SU-DHL-6 (cell line): ENCODE measurements around the gene LDB2.

Experiments
- H2AFZ ChIP-seq: fragments of 200-600 bp; sonication (generic); 2 replicates; pipeline ENCODE4 v1.6.1; 2014; ENCODE audit warnings: low read depth, mild to moderate bottlenecking, moderate library complexity, mixed read lengths, antibody characterized with exemption, low read length; ENCODE audit not compliant: severe bottlenecking
- H3F3A ChIP-seq: fragments of 200-600 bp; shearing (Covaris generic); 2 replicates; pipeline ENCODE4 v1.6.0; 2016; ENCODE audit warnings: antibody characterized with exemption, mild to moderate bottlenecking; ENCODE audit not compliant: insufficient read depth
- H3K27ac ChIP-seq: fragments of 200-600 bp; sonication (generic); 2 replicates; pipeline ENCODE4 v1.5.1; 2016; ENCODE audit warnings: low read depth, mild to moderate bottlenecking, low read length, moderate library complexity, mixed read lengths
- H3K27me3 ChIP-seq: fragments of 200-600 bp; sonication (generic), shearing (Covaris generic); 2 replicates; pipeline ENCODE4 v1.6.0; 2014; ENCODE audit warnings: mild to moderate bottlenecking, low read length
- H3K36me3 ChIP-seq: fragments of 200-600 bp; sonication (generic); 2 replicates; pipeline ENCODE4 v1.6.1; 2014; ENCODE audit warnings: mild to moderate bottlenecking, low read length, mixed read lengths
- H3K4me2 ChIP-seq: fragments of 300-600, 200-600 bp; shearing (Covaris generic), sonication (generic); 2 replicates; pipeline ENCODE4 v1.6.0; 2014; ENCODE audit warnings: low read length, low read depth, mild to moderate bottlenecking; ENCODE audit not compliant: poor library complexity, severe bottlenecking
- H3K4me3 ChIP-seq: fragments of 200-600 bp; sonication (generic); 2 replicates; pipeline ENCODE4 v1.5.1; 2014; ENCODE audit warnings: antibody characterized with exemption, low read length, mild to moderate bottlenecking, mixed read lengths; ENCODE audit not compliant: insufficient read depth, poor library complexity, severe bottlenecking
- H3K79me2 ChIP-seq: fragments of 200-600 bp; sonication (generic); 2 replicates; pipeline ENCODE4 v1.6.1; 2014; ENCODE audit warnings: mild to moderate bottlenecking, low read length, moderate library complexity; ENCODE audit not compliant: insufficient read depth
- H3K9ac ChIP-seq: fragments of 200-600 bp; sonication (generic); 2 replicates; pipeline ENCODE4 v1.7.0; 2014; ENCODE audit warnings: mild to moderate bottlenecking, low read length
- H3K9me2 ChIP-seq: fragments of 200-600 bp; sonication (generic); replicated peaks from 2 replicates; pipeline ENCODE4 v1.6.1; 2014; ENCODE audit warnings: low read length; ENCODE audit not compliant: insufficient read depth
- H3K9me3 ChIP-seq: fragments of 200-600 bp; sonication (generic); 2 replicates; pipeline ENCODE4 v1.6.1; 2014; ENCODE audit warnings: low read length, mixed read lengths; ENCODE audit not compliant: insufficient read depth
- H4K20me1 ChIP-seq: fragments of 200-600 bp; sonication (generic); 2 replicates; pipeline ENCODE4 v1.6.1; 2014; ENCODE audit warnings: low read depth, mild to moderate bottlenecking, antibody characterized with exemption, low read length, moderate library complexity, mixed read lengths
- EZH2phosphoT487 ChIP-seq: fragments of 200-600 bp; sonication (generic), shearing (Covaris generic); conservative IDR thresholded peaks from 2 replicates; pipeline ENCODE4 v1.6.1; 2018; ENCODE audit warnings: mild to moderate bottlenecking, antibody characterized with exemption, low read length, moderate library complexity, mixed read lengths
- TF ChIP-seq, protein P1 (sequence below): fragments of 200-600 bp; sonication (generic); IDR thresholded peaks from one replicate; pipeline ENCODE4 v1.5.1; 2017; ENCODE audit warnings: antibody characterized with exemption, mild to moderate bottlenecking, low read length, moderate library complexity; ENCODE audit not compliant: insufficient read depth, poor library complexity, severe bottlenecking

Gene LDB2

DNA sequence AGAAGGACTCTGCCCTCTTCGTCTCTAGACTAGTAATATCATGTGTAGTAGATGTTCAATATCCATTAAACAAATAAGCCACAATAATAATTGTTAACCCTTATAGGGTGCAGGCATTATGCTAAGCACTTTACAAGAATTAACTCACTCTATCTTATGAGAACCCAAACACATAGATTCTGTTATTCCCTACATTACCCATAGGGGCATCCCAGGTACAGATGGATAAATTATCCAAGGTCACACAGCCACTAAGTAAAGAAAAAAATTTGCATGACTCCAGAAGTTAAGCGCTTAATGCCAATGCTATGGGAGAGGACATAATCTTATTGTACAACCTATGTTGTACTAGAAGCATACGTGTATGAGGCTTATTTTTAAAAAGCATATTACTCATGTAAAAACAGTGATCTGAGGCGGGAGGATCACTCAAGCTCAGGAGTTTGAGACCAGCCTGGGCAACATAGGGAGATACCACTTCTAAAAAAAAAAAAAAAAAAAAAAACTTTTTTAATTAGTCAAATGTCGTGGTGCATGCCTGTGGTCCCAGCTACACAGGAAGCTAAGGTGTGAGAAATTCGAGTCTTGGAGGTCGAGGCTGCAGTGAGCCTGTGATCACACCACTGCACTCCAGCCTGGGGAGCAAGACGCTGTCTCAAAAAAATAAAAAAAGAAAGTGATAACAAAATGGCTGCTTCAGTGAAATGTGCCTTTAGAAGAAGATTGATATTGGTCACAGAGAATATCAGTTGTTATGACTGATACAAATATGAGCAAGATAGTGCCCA lies 13.6 kb downstream of the LDB2 start:
- H3K9ac ChIP-seq: no peak overlapping the region
- H3K36me3 ChIP-seq: no peaks in the 10 kb centered on the region
- no peak overlapping the region for H3K4me2 ChIP-seq
- TF ChIP-seq, protein P1, sequence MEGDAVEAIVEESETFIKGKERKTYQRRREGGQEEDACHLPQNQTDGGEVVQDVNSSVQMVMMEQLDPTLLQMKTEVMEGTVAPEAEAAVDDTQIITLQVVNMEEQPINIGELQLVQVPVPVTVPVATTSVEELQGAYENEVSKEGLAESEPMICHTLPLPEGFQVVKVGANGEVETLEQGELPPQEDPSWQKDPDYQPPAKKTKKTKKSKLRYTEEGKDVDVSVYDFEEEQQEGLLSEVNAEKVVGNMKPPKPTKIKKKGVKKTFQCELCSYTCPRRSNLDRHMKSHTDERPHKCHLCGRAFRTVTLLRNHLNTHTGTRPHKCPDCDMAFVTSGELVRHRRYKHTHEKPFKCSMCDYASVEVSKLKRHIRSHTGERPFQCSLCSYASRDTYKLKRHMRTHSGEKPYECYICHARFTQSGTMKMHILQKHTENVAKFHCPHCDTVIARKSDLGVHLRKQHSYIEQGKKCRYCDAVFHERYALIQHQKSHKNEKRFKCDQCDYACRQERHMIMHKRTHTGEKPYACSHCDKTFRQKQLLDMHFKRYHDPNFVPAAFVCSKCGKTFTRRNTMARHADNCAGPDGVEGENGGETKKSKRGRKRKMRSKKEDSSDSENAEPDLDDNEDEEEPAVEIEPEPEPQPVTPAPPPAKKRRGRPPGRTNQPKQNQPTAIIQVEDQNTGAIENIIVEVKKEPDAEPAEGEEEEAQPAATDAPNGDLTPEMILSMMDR: no peak
- no peak for TF ChIP-seq EZH2phosphoT487
- no peaks in the 10 kb centered on the region for H3K9me3 ChIP-seq
- H3F3A ChIP-seq: no peaks in the 10 kb centered on the region
- no peaks in the 10 kb centered on the region for H3K27me3 ChIP-seq
- no peak overlapping the region for H3K4me3 ChIP-seq
- no peaks in the 10 kb centered on the region for H4K20me1 ChIP-seq
- no peak overlapping the region for H2AFZ ChIP-seq
- no peaks in the 10 kb centered on the region for H3K79me2 ChIP-seq
- H3K9me2 ChIP-seq: no peaks in the 10 kb centered on the region
- no peak overlapping the region for H3K27ac ChIP-seq

DNA sequence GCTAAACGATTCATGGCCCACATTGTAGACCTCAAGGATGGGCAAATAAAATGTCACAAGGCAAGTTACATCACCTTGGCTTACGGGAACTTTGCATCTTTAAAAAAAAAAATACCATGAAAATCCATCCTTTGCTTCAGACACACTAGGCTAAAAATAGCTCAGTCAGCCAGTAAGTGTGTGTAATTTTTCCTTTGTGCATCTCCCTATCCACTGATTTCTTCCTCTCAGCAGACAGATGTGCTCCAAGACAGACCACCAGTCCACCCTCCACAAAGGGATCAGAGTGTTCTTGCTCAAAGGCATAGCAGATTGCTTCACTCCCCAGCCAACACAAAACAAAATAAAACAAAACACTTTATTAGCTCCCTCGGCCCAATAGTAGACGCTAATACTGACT lies 14.6 kb downstream of the LDB2 start:
- TF ChIP-seq, protein P1: no peak
- TF ChIP-seq EZH2phosphoT487: no peak
- no peaks in the 10 kb centered on the region for H3K9me2 ChIP-seq
- H2AFZ ChIP-seq: no peak overlapping the region
- no peak overlapping the region for H3K4me3 ChIP-seq
- no peaks in the 10 kb centered on the region for H3K36me3 ChIP-seq
- H3K9ac ChIP-seq: no peak overlapping the region
- no peak overlapping the region for H3K27ac ChIP-seq
- H4K20me1 ChIP-seq: no peaks in the 10 kb centered on the region
- no peaks in the 10 kb centered on the region for H3K79me2 ChIP-seq
- no peaks in the 10 kb centered on the region for H3K27me3 ChIP-seq
- no peaks in the 10 kb centered on the region for H3K9me3 ChIP-seq
- H3F3A ChIP-seq: no peaks in the 10 kb centered on the region
- no peak overlapping the region for H3K4me2 ChIP-seq

DNA sequence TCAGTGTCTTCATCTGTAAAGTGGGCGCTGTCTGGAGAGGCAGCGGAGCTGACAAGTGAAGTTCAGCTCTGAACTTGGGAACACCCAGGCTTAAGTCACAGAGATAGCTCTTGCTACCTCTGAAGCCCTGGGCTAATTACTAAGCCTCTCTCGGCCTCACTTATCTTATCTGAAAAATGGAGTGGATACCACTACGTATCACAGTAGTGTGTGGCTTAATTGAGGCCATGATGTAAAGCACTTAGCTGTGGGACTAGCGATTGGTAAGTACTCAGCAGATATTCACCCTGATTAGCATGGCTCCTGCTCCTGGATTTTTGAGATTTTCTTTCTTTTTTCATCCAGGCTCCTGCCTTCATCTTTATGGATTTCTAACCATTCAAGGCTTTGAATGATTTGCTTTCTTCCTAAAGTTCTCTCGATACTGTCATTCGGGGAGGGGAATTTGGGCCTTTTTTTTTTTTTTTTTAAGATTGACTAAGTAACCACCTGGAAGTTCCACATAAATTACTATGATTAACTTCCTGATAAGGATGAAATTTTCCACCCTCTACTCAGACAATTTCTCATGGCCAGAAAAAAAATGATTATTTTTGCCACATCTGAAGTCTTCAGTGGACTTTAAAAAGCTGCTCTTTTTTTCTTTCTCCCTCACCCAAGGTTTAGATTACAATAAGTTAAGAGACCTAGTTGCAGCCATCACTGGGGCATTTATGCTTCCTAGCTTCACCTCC lies 17.1 kb downstream of the LDB2 start:
- Histone ChIP-seq H3K79me2 (no peaks in the 10 kb centered on the region), H3F3A (no peaks in the 10 kb centered on the region), H3K36me3 (no peaks in the 10 kb centered on the region), H3K27ac (no peak overlapping the region), H2AFZ (no peak overlapping the region), H3K9me2 (no peaks in the 10 kb centered on the region), H3K27me3 (no peaks in the 10 kb centered on the region), H4K20me1 (no peaks in the 10 kb centered on the region), H3K9me3 (no peaks in the 10 kb centered on the region), H3K4me2 (no peak overlapping the region), H3K4me3 (no peak overlapping the region), H3K9ac (no peak overlapping the region)
- TF ChIP-seq, protein P1: no peak
- TF ChIP-seq EZH2phosphoT487: no peak
